Neural progenitor cell (in vitro differentiated cells): ENCODE measurements around the gene PPP6R1. TPM values are rescaled to one million over a fixed set of nuclear protein-coding genes. Genes with fewer than 3 reads are reported as not detected.

ENCODE experiments used
- DNase-seq: peaks from one replicate; pipeline ENCODE4 v3.0.0-alpha.2; 2016; ENCODE audit warnings: low spot score
- H2AFZ ChIP-seq: fragments of 200-600 bp; sonication (generic); replicated peaks from 2 replicates; pipeline ENCODE4 v1.6.1; 2016; ENCODE audit warnings: antibody characterized with exemption
- H3F3A ChIP-seq: fragments of 200-600 bp; sonication (generic); 2 replicates; pipeline ENCODE4 v1.6.1; 2016; ENCODE audit warnings: antibody characterized with exemption, low read depth
- H3K27ac ChIP-seq: fragments of 200-600 bp; sonication (generic); 2 replicates; pipeline ENCODE4 v1.5.1; 2016; ENCODE audit warnings: mild to moderate bottlenecking
- H3K27me3 ChIP-seq: fragments of 200-600 bp; sonication (generic); 2 replicates; pipeline ENCODE4 v1.6.1; 2016; ENCODE audit warnings: mild to moderate bottlenecking, moderate library complexity
- H3K36me3 ChIP-seq: fragments of 200-600 bp; sonication (generic); 2 replicates; pipeline ENCODE4 v1.5.1; 2016
- H3K4me1 ChIP-seq: fragments of 200-600 bp; sonication (generic); 2 replicates; pipeline ENCODE4 v1.6.1; 2016; ENCODE audit warnings: mixed run types
- H3K4me2 ChIP-seq: fragments of 200-600 bp; sonication (generic); 2 replicates; pipeline ENCODE4 v1.6.1; 2016
- H3K4me3 ChIP-seq: fragments of 200-600 bp; sonication (generic); 2 replicates; pipeline ENCODE4 v1.5.1; 2016
- H3K79me2 ChIP-seq: fragments of 200-600 bp; sonication (generic); 2 replicates; pipeline ENCODE4 v1.6.1; 2016; ENCODE audit warnings: low read depth
- H3K9ac ChIP-seq: fragments of 200-600 bp; sonication (generic); 2 replicates; pipeline ENCODE4 v1.6.1; 2016
- H3K9me3 ChIP-seq: fragments of 200-600 bp; sonication (generic); 2 replicates; pipeline ENCODE4 v1.5.1; 2016; ENCODE audit warnings: low read depth
- H4K20me1 ChIP-seq: fragments of 200-600 bp; sonication (generic); 2 replicates; pipeline ENCODE4 v1.6.1; 2016; ENCODE audit warnings: low read depth
- H3K27ac Mint-ChIP-seq: 3 replicates; pipeline ENCODE4 v1.8.0; 2021; ENCODE audit warnings: mixed read lengths
- H3K27me3 Mint-ChIP-seq: 2 replicates; pipeline ENCODE4 v1.8.0; 2022; ENCODE audit warnings: low read depth, mild to moderate bottlenecking, inconsistent platforms, moderate library complexity, mixed read lengths; ENCODE audit not compliant: insufficient read depth
- H3K36me3 Mint-ChIP-seq: 3 replicates; pipeline ENCODE4 v1.8.0; 2021; ENCODE audit warnings: mixed read lengths
- H3K4me1 Mint-ChIP-seq: 3 replicates; pipeline ENCODE4 v1.8.0; 2021; ENCODE audit warnings: mixed read lengths
- H3K4me3 Mint-ChIP-seq: 3 replicates; pipeline ENCODE4 v1.8.0; 2021; ENCODE audit warnings: mild to moderate bottlenecking, moderate library complexity, mixed read lengths
- H3K9me3 Mint-ChIP-seq: 3 replicates; pipeline ENCODE4 v1.8.0; 2020; ENCODE audit warnings: mixed read lengths
- EZH2 ChIP-seq: fragments of 200-600 bp; sonication (generic); IDR thresholded peaks from 2 replicates; pipeline ENCODE4 v1.6.1; 2017; ENCODE audit warnings: antibody characterized with exemption, mild to moderate bottlenecking, moderate library complexity
- EZH2phosphoT487 ChIP-seq: fragments of 200-600 bp; sonication (generic); IDR thresholded peaks from 2 replicates; pipeline ENCODE4 v1.6.1; 2017; ENCODE audit warnings: antibody characterized with exemption
- total RNA-seq: library from RNA; depleted of rRNA; stranded (reverse); fragments of >200 nt; gene quantifications from 2 replicates; pipeline ENCODE4 v1.2.3, GENCODE V29; 2015; ENCODE audit warnings: low replicate concordance
- TF ChIP-seq, protein P1 (sequence below): fragments of 200-600 bp; sonication (generic); IDR thresholded peaks from 2 replicates; pipeline ENCODE4 v1.5.1; 2017; ENCODE audit warnings: antibody characterized with exemption, mild to moderate bottlenecking

Gene PPP6R1
- total RNA-seq, 1 donor from 2014 or later: 13.1 TPM

DNA sequence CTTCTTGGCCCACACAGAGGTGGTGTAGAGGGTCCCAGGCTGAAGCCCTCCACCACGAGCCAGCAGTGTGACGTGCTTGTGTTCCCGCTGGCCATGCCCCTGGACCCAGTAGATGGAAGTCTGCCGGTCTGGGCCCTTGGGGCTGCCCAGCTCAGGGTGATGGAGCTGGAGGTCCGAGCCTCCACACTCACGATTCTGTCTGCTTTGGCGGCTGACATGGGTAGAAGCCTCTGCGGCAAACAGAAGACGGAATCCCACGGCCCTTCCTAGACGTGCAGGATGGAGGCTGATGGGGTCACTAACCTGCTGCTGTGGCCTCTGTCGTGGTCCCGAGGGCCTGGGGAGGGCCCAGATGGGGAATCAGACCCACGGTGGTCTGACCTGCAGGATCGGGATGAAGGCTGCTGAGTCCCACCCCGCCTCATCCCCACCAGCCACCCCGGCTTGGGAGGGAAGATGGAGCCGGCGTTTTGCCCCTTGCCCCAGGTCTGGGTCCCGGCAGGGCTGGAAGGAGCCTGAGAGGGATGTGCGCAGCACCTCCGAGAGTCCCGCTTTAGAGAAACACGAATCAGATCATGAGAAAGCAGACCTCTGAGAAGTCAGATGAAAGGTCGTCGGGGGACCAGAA is 34.7 kb downstream of the PPP6R1 start:
- no peaks in the 10 kb centered on the region for H3K36me3 ChIP-seq
- H3K4me1 ChIP-seq: no peaks in the 10 kb centered on the region
- TF ChIP-seq, protein P1, sequence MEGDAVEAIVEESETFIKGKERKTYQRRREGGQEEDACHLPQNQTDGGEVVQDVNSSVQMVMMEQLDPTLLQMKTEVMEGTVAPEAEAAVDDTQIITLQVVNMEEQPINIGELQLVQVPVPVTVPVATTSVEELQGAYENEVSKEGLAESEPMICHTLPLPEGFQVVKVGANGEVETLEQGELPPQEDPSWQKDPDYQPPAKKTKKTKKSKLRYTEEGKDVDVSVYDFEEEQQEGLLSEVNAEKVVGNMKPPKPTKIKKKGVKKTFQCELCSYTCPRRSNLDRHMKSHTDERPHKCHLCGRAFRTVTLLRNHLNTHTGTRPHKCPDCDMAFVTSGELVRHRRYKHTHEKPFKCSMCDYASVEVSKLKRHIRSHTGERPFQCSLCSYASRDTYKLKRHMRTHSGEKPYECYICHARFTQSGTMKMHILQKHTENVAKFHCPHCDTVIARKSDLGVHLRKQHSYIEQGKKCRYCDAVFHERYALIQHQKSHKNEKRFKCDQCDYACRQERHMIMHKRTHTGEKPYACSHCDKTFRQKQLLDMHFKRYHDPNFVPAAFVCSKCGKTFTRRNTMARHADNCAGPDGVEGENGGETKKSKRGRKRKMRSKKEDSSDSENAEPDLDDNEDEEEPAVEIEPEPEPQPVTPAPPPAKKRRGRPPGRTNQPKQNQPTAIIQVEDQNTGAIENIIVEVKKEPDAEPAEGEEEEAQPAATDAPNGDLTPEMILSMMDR: no peak
- TF ChIP-seq EZH2 (no peak), EZH2phosphoT487 (no peak)
- H3K4me2 ChIP-seq: no peak overlapping the region
- Mint-ChIP-seq H3K4me1 (peaks cover 5% of the 10 kb centered on the region), H3K36me3 (peaks cover 7% of the 10 kb centered on the region), H3K4me3 (no peak overlapping the region), H3K27me3 (peaks cover 4% of the 10 kb centered on the region), H3K9me3 (peaks cover 5% of the 10 kb centered on the region), H3K27ac (no peak overlapping the region)
- no peaks in the 10 kb centered on the region for H3F3A ChIP-seq
- no peak for DNase-seq
- H2AFZ ChIP-seq: no peak overlapping the region
- peaks cover 5% of the 10 kb centered on the region for H4K20me1 ChIP-seq
- no peak overlapping the region for H3K27ac ChIP-seq
- H3K4me3 ChIP-seq: no peak overlapping the region
- no peak overlapping the region for H3K9ac ChIP-seq
- no peaks in the 10 kb centered on the region for H3K27me3 ChIP-seq
- H3K79me2 ChIP-seq: no peaks in the 10 kb centered on the region
- no peaks in the 10 kb centered on the region for H3K9me3 ChIP-seq

DNA sequence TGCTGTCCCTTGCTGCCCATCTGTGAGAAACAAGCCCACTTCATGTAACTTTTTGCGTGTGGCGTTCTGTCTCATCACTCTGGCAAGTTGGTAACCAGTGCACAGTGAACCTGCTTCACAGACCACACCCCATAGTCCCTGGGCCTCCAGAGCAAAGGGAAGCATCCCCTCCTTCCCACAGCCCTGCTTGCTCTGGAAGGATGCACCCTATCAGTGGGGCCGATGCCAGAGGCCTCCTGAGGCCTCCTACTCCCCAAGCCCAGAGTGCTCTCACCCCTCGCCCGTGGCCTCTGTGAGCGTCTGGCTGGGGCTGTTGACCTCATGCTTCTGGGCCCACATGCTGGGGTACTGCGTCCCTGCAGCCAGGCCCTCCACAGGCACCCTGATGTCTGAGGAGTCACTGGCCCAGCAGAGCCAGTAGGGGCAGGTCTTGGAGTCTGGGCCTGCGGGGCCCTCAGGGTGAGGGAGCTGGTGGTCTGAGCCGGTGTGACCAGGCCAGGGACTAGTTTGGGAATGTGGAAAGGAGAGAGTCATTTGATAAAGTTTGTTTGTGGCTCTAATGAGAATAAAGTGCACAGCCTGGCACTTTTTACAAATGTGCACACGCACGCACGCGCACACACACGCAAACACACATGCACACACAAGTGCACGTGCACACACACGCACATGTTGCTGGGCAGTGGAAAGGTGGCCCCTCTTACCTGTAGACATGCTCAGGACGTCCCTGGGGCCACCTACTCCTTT is 35.4 kb downstream of the PPP6R1 start:
- H3K27me3 ChIP-seq: no peaks in the 10 kb centered on the region
- Mint-ChIP-seq H3K36me3 (peaks cover 9% of the 10 kb centered on the region), H3K4me3 (no peak overlapping the region)

DNA sequence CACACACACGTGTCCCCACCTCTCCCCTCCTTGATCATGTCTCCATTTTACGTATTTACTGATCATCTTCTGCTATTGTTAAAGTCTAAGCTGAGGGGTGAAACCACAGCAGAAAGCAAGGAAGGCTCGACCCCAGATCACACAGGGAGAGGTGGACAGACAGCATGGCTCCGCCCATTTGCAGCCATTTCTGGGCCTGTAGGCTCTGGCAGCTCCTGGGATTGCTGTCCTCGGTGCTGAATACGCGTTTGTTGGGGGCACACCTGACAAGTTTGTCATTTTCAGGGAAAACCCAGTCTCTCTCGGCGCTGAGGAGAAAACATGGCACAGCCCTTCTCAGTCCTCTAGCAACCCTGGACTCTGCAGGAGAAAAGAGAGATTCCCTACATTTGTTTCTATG is 38.3 kb downstream of the PPP6R1 start:
- Histone ChIP-seq H3K36me3 (no peaks in the 10 kb centered on the region), H3K27me3 (peaks cover 15% of the 10 kb centered on the region), H3K4me1 (no peaks in the 10 kb centered on the region), H3K9ac (no peak overlapping the region), H3K9me3 (no peaks in the 10 kb centered on the region), H3F3A (peaks cover 5% of the 10 kb centered on the region), H3K4me2 (no peak overlapping the region), H2AFZ (no peak overlapping the region), H4K20me1 (peaks cover 12% of the 10 kb centered on the region), H3K79me2 (no peaks in the 10 kb centered on the region), H3K4me3 (no peak overlapping the region), H3K27ac (no peak overlapping the region)
- DNase-seq: peak; percentile 76
- no peak overlapping the region for H3K27ac Mint-ChIP-seq
- H3K9me3 Mint-ChIP-seq: peaks cover 5% of the 10 kb centered on the region
- peaks cover 6% of the 10 kb centered on the region for H3K36me3 Mint-ChIP-seq
- peaks cover 18% of the 10 kb centered on the region for H3K4me1 Mint-ChIP-seq
- H3K27me3 Mint-ChIP-seq: peaks cover 13% of the 10 kb centered on the region
- TF ChIP-seq, protein P1: no peak
- no peak overlapping the region for H3K4me3 Mint-ChIP-seq

More for the DNA sequence above, 35.4 kb downstream of the PPP6R1 start:
- Histone ChIP-seq H3K9ac (no peak overlapping the region), H3K4me2 (no peak overlapping the region), H3K27ac (no peak overlapping the region), H3K4me3 (no peak overlapping the region), H3K36me3 (no peaks in the 10 kb centered on the region), H3F3A (no peaks in the 10 kb centered on the region), H3K4me1 (no peaks in the 10 kb centered on the region), H3K9me3 (no peaks in the 10 kb centered on the region), H2AFZ (no peak overlapping the region), H4K20me1 (peaks cover 5% of the 10 kb centered on the region), H3K79me2 (no peaks in the 10 kb centered on the region)
- H3K9me3 Mint-ChIP-seq: peaks cover 5% of the 10 kb centered on the region
- H3K27me3 Mint-ChIP-seq: peaks cover 4% of the 10 kb centered on the region
- H3K4me1 Mint-ChIP-seq: peaks cover 5% of the 10 kb centered on the region
- no peak overlapping the region for H3K27ac Mint-ChIP-seq
- no peak for DNase-seq
- TF ChIP-seq, protein P1: no peak
- TF ChIP-seq EZH2 (no peak), EZH2phosphoT487 (no peak)
